Vagina (tissue), 2 donors: ENCODE measurements around the gene SCYGR1.

Experiments
- POLR2A ChIP-seq, 2 donors: fragments of 450-650 bp; IDR thresholded peaks; one replicate each; pipeline ENCODE4 v1.6.1; 2017; ENCODE audit warnings: antibody characterized with exemption in 2 of 2, mild to moderate bottlenecking in 2 of 2, moderate library complexity in 2 of 2
- TF ChIP-seq, protein P1 (sequence below), 3 experiments: fragments of 450-650 bp in 2 of 3; fragments of 200-600 bp in 1 of 3; sonication (generic) in 1 of 3; IDR thresholded peaks; one replicate each; pipeline ENCODE4 v1.5.1; 2017 to 2019; ENCODE audit warnings: antibody characterized with exemption in 3 of 3, mild to moderate bottlenecking in 2 of 3, moderate library complexity in 2 of 3

DNA sequence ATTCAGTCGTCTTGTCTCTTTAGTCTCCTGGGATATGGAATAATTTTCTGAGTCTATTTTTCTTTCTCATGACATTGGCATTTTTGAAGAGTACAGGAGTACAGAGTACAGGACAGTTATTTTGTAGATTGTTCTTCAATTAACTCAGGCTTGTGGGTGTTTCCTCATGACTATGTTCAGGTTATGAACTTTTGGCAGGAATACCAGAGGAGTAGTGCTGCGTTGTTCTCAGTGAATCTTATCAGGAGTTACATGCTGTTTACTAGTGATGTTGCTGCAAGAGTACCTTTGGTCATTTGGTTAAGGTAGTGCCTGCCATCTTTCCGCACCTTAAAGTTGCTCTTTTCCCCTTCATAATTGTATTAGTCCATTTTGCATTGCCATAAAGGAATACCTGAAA lies 42.9 kb upstream of the SCYGR1 start:
- TF ChIP-seq, protein P1, sequence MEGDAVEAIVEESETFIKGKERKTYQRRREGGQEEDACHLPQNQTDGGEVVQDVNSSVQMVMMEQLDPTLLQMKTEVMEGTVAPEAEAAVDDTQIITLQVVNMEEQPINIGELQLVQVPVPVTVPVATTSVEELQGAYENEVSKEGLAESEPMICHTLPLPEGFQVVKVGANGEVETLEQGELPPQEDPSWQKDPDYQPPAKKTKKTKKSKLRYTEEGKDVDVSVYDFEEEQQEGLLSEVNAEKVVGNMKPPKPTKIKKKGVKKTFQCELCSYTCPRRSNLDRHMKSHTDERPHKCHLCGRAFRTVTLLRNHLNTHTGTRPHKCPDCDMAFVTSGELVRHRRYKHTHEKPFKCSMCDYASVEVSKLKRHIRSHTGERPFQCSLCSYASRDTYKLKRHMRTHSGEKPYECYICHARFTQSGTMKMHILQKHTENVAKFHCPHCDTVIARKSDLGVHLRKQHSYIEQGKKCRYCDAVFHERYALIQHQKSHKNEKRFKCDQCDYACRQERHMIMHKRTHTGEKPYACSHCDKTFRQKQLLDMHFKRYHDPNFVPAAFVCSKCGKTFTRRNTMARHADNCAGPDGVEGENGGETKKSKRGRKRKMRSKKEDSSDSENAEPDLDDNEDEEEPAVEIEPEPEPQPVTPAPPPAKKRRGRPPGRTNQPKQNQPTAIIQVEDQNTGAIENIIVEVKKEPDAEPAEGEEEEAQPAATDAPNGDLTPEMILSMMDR (IDR thresholded peaks at IDR 0.05), result no peak
- TF ChIP-seq POLR2A (IDR thresholded peaks at IDR 0.05), result no peak
